Mesenchymal stem cell (in vitro differentiated cells and primary cell): ENCODE measurements around the gene CNTRL.
A peak's percentile ranks its signal among the peaks of the same experiment; 100 is the strongest.

ENCODE experiments used
- DNase-seq: peaks from one replicate; pipeline ENCODE4 v3.0.0-alpha.2; 2013
- H2AFZ ChIP-seq: one replicate; pipeline ENCODE4 v1.6.1; 2013; ENCODE audit warnings: low read depth, mild to moderate bottlenecking, control low read depth, inconsistent platforms, low read length, moderate library complexity
- H2AK5ac ChIP-seq: 2 replicates; pipeline ENCODE4 v1.6.1; 2013; ENCODE audit warnings: low read length, moderate library complexity, mild to moderate bottlenecking, inconsistent platforms; ENCODE audit not compliant: severe bottlenecking
- H2BK120ac ChIP-seq: one replicate; pipeline ENCODE4 v1.6.1; 2013; ENCODE audit warnings: low read depth, mild to moderate bottlenecking, inconsistent platforms, low read length, moderate library complexity
- H2BK12ac ChIP-seq, 2 experiments: one replicate each; pipeline ENCODE4 v1.6.1; 2013; ENCODE audit warnings: inconsistent platforms in 2 of 2, low read length in 2 of 2, mild to moderate bottlenecking in 2 of 2, moderate library complexity in 2 of 2, control low read depth in 1 of 2
- H2BK15ac ChIP-seq: one replicate; pipeline ENCODE4 v1.6.1; 2013; ENCODE audit warnings: mild to moderate bottlenecking, low read depth, inconsistent platforms; ENCODE audit not compliant: poor library complexity, severe bottlenecking
- H2BK5ac ChIP-seq: 2 replicates; pipeline ENCODE4 v1.6.1; 2013; ENCODE audit warnings: low read depth, mild to moderate bottlenecking, low read length, control low read depth, inconsistent platforms; ENCODE audit not compliant: poor library complexity, severe bottlenecking
- H3K14ac ChIP-seq, 2 experiments: one replicate each; pipeline ENCODE4 v1.6.1; 2013; ENCODE audit warnings: inconsistent platforms in 2 of 2, low read length in 2 of 2, control low read depth in 1 of 2, mild to moderate bottlenecking in 1 of 2, moderate library complexity in 1 of 2
- H3K18ac ChIP-seq, 2 experiments: one replicate each; pipeline ENCODE4 v1.6.1; 2013; ENCODE audit warnings: inconsistent platforms in 2 of 2, low read length in 2 of 2, control low read depth in 1 of 2, low read depth in 1 of 2, mild to moderate bottlenecking in 1 of 2
- H3K23ac ChIP-seq, 2 experiments: one replicate each; pipeline ENCODE4 v1.6.1; 2013; ENCODE audit warnings: inconsistent platforms in 2 of 2, low read length in 2 of 2, mild to moderate bottlenecking in 2 of 2, moderate library complexity in 2 of 2, control low read depth in 1 of 2
- H3K27ac ChIP-seq: 2 replicates; pipeline ENCODE4 v1.5.1; 2013; ENCODE audit warnings: mild to moderate bottlenecking, moderate library complexity, low read length, control low read depth, inconsistent platforms; ENCODE audit not compliant: poor library complexity, severe bottlenecking
- H3K27me3 ChIP-seq, 2 experiments: 2 replicates each; pipeline versions ENCODE4 v1.6.1 to v1.7.0; 2013; ENCODE audit warnings: low read length in 2 of 2, mild to moderate bottlenecking in 2 of 2, moderate library complexity in 2 of 2, control low read depth in 1 of 2, inconsistent platforms in 1 of 2; ENCODE audit not compliant: control insufficient read depth in 1 of 2, insufficient read depth in 1 of 2
- H3K36me3 ChIP-seq, 2 experiments: 2 replicates each; pipeline versions ENCODE4 v1.6.1 to v1.7.0; 2013; ENCODE audit warnings: low read length in 2 of 2, control low read depth in 1 of 2, inconsistent platforms in 1 of 2, low read depth in 1 of 2, mild to moderate bottlenecking in 1 of 2; ENCODE audit not compliant: insufficient read depth in 2 of 2, control insufficient read depth in 1 of 2
- H3K4ac ChIP-seq, 2 experiments: one replicate each; pipeline ENCODE4 v1.6.1; 2013; ENCODE audit warnings: inconsistent platforms in 2 of 2, low read length in 2 of 2, mild to moderate bottlenecking in 2 of 2, moderate library complexity in 2 of 2, control low read depth in 1 of 2, low read depth in 1 of 2
- H3K4me1 ChIP-seq: 2 replicates; pipeline ENCODE4 v1.6.1; 2013; ENCODE audit warnings: low read depth, low read length, control low read depth; ENCODE audit not compliant: control insufficient read depth, insufficient read depth
- H3K4me2 ChIP-seq: 2 replicates; pipeline ENCODE4 v1.6.1; 2013; ENCODE audit warnings: low read length, mild to moderate bottlenecking, inconsistent platforms; ENCODE audit not compliant: poor library complexity, severe bottlenecking
- H3K4me3 ChIP-seq, 2 experiments: 2 replicates each; pipeline versions ENCODE4 v1.5.1 to v1.7.0; 2013; ENCODE audit warnings: low read length in 2 of 2, mild to moderate bottlenecking in 2 of 2, control low read depth in 1 of 2, low read depth in 1 of 2; ENCODE audit not compliant: insufficient read depth in 1 of 2
- H3K79me1 ChIP-seq: replicated peaks from 2 replicates; pipeline ENCODE4 v1.6.1; 2013; ENCODE audit warnings: mild to moderate bottlenecking, control low read depth, low read length, inconsistent platforms; ENCODE audit not compliant: poor library complexity, severe bottlenecking
- H3K9ac ChIP-seq: 2 replicates; pipeline ENCODE4 v1.7.0; 2013; ENCODE audit warnings: mild to moderate bottlenecking, low read length, moderate library complexity
- H3K9me3 ChIP-seq: 2 replicates; pipeline ENCODE4 v1.7.0; 2013; ENCODE audit warnings: mild to moderate bottlenecking, low read length; ENCODE audit not compliant: control insufficient read depth
- H4K8ac ChIP-seq: one replicate; pipeline ENCODE4 v1.6.1; 2013; ENCODE audit warnings: inconsistent platforms, mild to moderate bottlenecking, low read length, moderate library complexity
- H4K91ac ChIP-seq: one replicate; pipeline ENCODE4 v1.6.1; 2013; ENCODE audit warnings: mild to moderate bottlenecking, low read length, inconsistent platforms
- WGBS: methylation state at CpG from one replicate; pipeline ENCODE4 v1.1.7; 2013; ENCODE audit warnings: mixed read lengths; 5-methylcytosine and 5-hydroxymethylcytosine counted together

Gene CNTRL

GRCh38 chr9:121050128-121050988 is 24.4 kb upstream of the CNTRL start, which contains the start of gene C5:
C5 (minus strand) TSS chr9:121050275; CDS start chr9:121050246, 29 bp downstream.
- Histone ChIP-seq H4K91ac (no peak within 1 kb of the TSS), H2AFZ (no peak within 1 kb of the TSS), H2BK5ac (no peak within 1 kb of the TSS), H3K4me3 (no peak within 1 kb of the TSS), H3K79me1 (no peaks in the 10 kb centered on the region), H3K9me3 (no peaks in the 10 kb centered on the region), H3K4me1 (peaks cover 1% of the 10 kb centered on the region), H3K27me3 (no peaks in the 10 kb centered on the region), H3K23ac (no peak within 1 kb of the TSS), H3K4ac (no peak within 1 kb of the TSS), H3K18ac (no peak within 1 kb of the TSS), H2BK12ac (no peak within 1 kb of the TSS), H3K14ac (no peak within 1 kb of the TSS), H2BK15ac (no peak within 1 kb of the TSS), H2BK120ac (no peak within 1 kb of the TSS), H3K4me2 (no peak within 1 kb of the TSS), H2AK5ac (no peak within 1 kb of the TSS), H3K36me3 (peaks cover 0 to 5% of the 10 kb centered on the region in 2 experiments), H3K9ac (no peak within 1 kb of the TSS), H4K8ac (no peak within 1 kb of the TSS), H3K27ac (no peak within 1 kb of the TSS)
- 75% methylated on average over 1 of the region's 6 CpGs for WGBS
- no peak for DNase-seq

DNA sequence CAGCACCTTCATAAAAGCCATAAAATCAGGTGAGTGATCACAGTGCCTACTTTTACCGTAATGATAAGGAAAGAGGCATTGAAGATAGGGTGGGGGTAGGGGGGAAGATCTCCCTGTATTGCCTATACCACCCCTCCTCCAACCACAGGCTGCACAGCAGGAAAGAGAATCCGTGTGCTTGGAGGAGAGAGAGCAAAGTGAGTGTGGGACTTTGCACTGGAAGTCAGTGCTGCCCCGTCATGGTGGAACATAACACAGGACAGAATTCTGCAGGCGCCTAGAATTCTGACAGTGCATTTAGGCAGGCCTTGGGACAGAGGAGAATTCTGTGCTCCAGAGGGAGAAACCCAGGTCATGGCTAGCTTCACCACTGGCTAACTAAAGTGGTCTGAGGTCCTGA is 21.2 kb upstream of the CNTRL start:
- Histone ChIP-seq H2BK15ac (no peak overlapping the region), H3K4me3 (no peak overlapping the region), H3K4me1 (peaks cover 1% of the 10 kb centered on the region), H3K4ac (no peak overlapping the region), H2AFZ (no peak overlapping the region), H2BK12ac (no peak overlapping the region), H3K9me3 (peaks cover 10% of the 10 kb centered on the region), H2AK5ac (no peak overlapping the region), H3K9ac (no peak overlapping the region), H2BK5ac (no peak overlapping the region), H3K14ac (no peak overlapping the region), H2BK120ac (no peak overlapping the region), H3K79me1 (no peaks in the 10 kb centered on the region), H3K27ac (no peak overlapping the region), H3K27me3 (no peaks in the 10 kb centered on the region), H3K23ac (no peak overlapping the region), H3K36me3 (peaks cover 0 to 5% of the 10 kb centered on the region in 2 experiments), H4K8ac (no peak overlapping the region), H3K4me2 (no peak overlapping the region), H4K91ac (no peak overlapping the region), H3K18ac (no peak overlapping the region)
- WGBS: 74% methylated on average over 3 of the region's 4 CpGs
- DNase-seq: no peak

DNA sequence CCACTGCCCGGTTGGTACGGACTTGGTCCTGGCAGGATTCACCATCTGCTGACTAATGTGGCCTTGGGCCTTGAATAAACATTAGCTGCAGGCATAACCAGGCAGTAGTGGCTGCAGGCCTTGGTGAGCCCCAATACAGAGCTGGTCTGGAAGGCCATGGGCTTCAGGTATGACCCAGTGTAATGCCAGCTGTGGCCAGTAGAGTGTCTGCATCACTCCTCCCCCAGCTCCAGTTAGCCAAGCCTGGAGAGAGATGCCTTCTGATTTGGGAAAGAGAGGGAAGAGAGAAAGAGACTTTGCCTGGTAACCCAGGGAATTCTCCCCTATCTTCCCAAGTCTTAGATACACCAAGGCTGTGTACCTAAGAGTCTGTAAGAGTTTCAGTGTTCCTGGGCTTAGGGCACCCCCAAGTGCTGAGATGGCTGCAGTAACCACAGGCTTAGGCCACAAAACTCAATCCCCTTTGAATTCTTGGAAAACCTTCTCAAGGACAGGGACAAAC is 19.1 kb upstream of the CNTRL start:
- no peak overlapping the region for H2BK5ac ChIP-seq
- no peak overlapping the region for H2BK120ac ChIP-seq
- no peak overlapping the region for H3K4me3 ChIP-seq
- H3K27me3 ChIP-seq: no peaks in the 10 kb centered on the region
- H3K9ac ChIP-seq: no peak overlapping the region
- H3K23ac ChIP-seq: no peak overlapping the region
- H3K14ac ChIP-seq: no peak overlapping the region
- H2BK15ac ChIP-seq: no peak overlapping the region
- WGBS: 45% methylated on average over 2 of the region's 2 CpGs
- H3K9me3 ChIP-seq: peaks cover 10% of the 10 kb centered on the region
- peaks cover 0 to 5% of the 10 kb centered on the region in 2 experiments for H3K36me3 ChIP-seq
- no peaks in the 10 kb centered on the region for H3K4me1 ChIP-seq
- H2BK12ac ChIP-seq: no peak overlapping the region
- H3K79me1 ChIP-seq: no peaks in the 10 kb centered on the region
- peak; percentile 16 for DNase-seq
- no peak overlapping the region for H4K91ac ChIP-seq
- H3K4me2 ChIP-seq: no peak overlapping the region
- no peak overlapping the region for H2AFZ ChIP-seq
- no peak overlapping the region for H3K18ac ChIP-seq
- no peak overlapping the region for H4K8ac ChIP-seq
- H3K4ac ChIP-seq: no peak overlapping the region
- H2AK5ac ChIP-seq: no peak overlapping the region
- H3K27ac ChIP-seq: no peak overlapping the region

DNA sequence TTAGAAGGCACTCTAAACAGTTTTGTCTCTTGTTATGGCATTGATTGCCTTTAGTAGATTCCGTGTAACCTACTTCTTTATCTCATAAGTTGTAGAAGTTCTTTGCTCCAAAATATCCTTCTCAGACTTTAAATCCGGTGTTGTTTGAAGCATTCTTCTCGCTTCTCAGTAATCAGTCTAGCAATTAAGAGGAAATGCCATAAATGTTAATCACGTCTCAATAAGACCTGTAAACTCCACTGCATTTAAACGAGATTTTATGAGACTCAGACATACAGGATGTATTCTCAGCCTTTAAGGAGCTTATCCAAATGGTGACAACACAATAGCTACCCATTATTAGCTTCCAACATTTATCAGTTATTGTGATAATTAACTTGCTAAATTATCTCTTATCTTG is 16.9 kb upstream of the CNTRL start:
- H2BK5ac ChIP-seq: no peak overlapping the region
- no peak overlapping the region for H3K18ac ChIP-seq
- H3K27ac ChIP-seq: no peak overlapping the region
- no peak overlapping the region for H2AFZ ChIP-seq
- H3K14ac ChIP-seq: no peak overlapping the region
- H3K27me3 ChIP-seq: no peaks in the 10 kb centered on the region
- no peak overlapping the region for H3K4me2 ChIP-seq
- no peaks in the 10 kb centered on the region for H3K4me1 ChIP-seq
- H3K36me3 ChIP-seq: peaks cover 0 to 5% of the 10 kb centered on the region in 2 experiments
- H3K79me1 ChIP-seq: no peaks in the 10 kb centered on the region
- no peak overlapping the region for H2BK120ac ChIP-seq
- H4K91ac ChIP-seq: no peak overlapping the region
- H3K9ac ChIP-seq: no peak overlapping the region
- no peak overlapping the region for H3K4ac ChIP-seq
- no peak overlapping the region for H3K23ac ChIP-seq
- no peak overlapping the region for H3K4me3 ChIP-seq
- H4K8ac ChIP-seq: no peak overlapping the region
- no peak for DNase-seq
- H2BK12ac ChIP-seq: no peak overlapping the region
- 50% methylated on average over 5 of the region's 5 CpGs for WGBS
- no peak overlapping the region for H2BK15ac ChIP-seq
- peaks cover 10% of the 10 kb centered on the region for H3K9me3 ChIP-seq
- H2AK5ac ChIP-seq: no peak overlapping the region
